AG04449 (cell line): Measurements from ENCODE around the gene MIER2.

Experiments used
- CTCF ChIA-PET: fragments of 350-600 bp; formaldehyde crosslinking; extraction: SDS; loops from one replicate; lab custom pipeline; 2021; ENCODE audit warnings: antibody characterized with exemption; lab: Yijun Ruan, JAX
- POLR2A ChIA-PET: fragments of 400-600, 350-600 bp; formaldehyde crosslinking; extraction: SDS; loops from one replicate; lab custom pipeline; 2020; ENCODE audit warnings: antibody characterized with exemption, inconsistent platforms; lab: Yijun Ruan, JAX
- DNase-seq: peaks from one replicate; pipeline ENCODE4 v3.0.0-alpha.2; 2010; ENCODE audit warnings: low read depth, low spot score
- H3K4me3 ChIP-seq: 2 replicates; pipeline ENCODE4 v1.5.1; 2011; ENCODE audit warnings: low read depth, mild to moderate bottlenecking, control low read depth, low read length
- TF ChIP-seq, protein P1 (sequence below): IDR thresholded peaks from one replicate; pipeline ENCODE4 v1.5.1; 2011; ENCODE audit warnings: mild to moderate bottlenecking, moderate library complexity, low read length, control low read depth, inconsistent platforms; ENCODE audit not compliant: insufficient read depth; ENCODE audit errors: missing control alignments

Gene MIER2

DNA sequence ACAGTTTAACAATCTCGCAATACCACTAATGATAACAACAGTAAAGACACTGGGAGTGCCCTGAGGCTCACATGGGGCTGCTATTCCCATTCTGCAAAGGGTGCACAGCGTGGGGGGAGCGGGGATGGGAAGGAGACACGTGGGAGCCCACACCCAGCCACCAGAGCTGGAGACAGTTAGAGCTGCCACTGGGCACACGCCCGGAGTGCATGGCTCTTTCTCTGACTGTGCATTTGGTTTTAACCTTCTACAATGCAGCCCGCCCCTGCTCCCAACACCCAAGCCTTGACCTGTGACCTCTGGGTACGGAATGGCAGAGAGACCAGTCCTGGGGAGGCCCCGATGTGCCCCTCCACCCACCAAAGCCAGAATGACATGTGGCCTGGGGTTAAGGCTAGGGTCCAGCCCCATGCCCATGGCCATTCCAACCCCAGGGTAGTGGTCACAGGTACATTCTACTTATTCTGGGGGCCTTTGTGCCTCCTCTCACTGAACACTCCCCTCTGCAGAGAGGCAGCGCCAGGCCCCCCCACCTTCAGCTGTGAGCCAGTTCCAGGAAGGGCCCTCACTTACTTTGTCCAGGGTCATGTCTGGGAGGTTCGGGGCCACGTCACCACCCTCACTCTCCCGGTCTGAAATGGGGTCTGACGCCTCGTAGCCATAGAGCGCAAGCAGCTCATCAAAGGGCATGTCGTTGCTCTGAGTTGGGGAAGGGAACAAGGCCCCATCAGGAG, 17.1 kb downstream of the MIER2 start:
- TF ChIP-seq, protein P1, sequence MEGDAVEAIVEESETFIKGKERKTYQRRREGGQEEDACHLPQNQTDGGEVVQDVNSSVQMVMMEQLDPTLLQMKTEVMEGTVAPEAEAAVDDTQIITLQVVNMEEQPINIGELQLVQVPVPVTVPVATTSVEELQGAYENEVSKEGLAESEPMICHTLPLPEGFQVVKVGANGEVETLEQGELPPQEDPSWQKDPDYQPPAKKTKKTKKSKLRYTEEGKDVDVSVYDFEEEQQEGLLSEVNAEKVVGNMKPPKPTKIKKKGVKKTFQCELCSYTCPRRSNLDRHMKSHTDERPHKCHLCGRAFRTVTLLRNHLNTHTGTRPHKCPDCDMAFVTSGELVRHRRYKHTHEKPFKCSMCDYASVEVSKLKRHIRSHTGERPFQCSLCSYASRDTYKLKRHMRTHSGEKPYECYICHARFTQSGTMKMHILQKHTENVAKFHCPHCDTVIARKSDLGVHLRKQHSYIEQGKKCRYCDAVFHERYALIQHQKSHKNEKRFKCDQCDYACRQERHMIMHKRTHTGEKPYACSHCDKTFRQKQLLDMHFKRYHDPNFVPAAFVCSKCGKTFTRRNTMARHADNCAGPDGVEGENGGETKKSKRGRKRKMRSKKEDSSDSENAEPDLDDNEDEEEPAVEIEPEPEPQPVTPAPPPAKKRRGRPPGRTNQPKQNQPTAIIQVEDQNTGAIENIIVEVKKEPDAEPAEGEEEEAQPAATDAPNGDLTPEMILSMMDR = no peak
- CTCF ChIA-PET = interaction anchor here (2.3 kb wide), 1 partner anchor 32 kb away, joined by 6 read pairs; no protein-coding TSS in a partner anchor
- POLR2A ChIA-PET = no interaction called here
- DNase-seq = no peak
- H3K4me3 ChIP-seq = no peak overlapping the region

DNA sequence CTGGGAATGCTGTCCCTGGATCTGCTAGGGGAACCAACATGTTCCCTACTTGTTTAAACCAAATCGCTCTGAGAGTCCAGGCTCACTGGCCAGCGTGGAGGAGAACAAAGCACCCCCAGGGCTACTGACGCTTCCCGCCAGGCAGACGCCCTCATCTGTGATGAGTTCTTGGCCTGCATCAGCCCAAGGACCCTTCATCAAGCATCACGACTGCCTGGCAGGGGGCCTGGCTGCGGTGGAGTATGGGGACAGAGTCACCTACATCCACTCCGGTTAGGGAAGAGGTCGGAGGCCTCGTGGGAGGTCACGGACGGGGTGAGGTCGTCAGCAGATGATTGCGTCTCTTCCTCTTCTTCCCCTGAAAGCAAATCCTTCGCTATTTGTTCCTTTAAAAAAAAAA, 17.7 kb downstream of the MIER2 start:
- TF ChIP-seq, protein P1 = no peak
- no peak overlapping the region for H3K4me3 ChIP-seq
- ChIA-PET POLR2A (no interaction called here), CTCF (no interaction called here)
- DNase-seq = no peak

DNA sequence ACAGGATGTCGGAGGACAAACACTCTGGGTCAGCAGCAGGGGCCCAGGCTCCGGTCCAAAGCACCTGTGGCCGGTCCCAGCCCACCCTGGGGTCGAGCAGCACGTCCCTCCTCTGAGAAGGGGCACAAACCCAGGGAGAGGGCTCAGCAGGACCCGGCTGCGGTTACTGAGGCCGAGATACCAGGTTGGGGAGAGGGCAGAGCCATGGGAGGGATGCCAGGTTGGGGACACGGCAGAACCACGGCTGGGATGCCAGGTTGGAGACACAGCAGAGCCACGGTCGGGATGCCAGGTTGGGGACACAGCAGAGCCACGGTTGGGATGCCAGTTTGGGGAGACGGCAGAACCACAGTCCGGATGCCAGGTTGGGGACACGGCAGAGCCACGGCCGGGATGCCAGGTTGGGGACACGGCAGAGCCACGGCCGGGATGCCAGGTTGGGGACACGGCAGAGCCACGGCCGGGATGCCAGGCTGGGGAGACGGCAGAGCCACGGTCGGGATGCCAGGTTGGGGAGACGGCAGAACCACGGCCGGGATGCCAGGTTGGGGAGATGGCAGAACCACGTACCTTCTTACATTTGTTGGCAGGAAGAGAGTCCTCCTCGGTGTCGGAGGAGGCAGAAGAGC, 18.5 kb downstream of the MIER2 start:
- TF ChIP-seq, protein P1 = no peak
- no peak overlapping the region for H3K4me3 ChIP-seq
- ChIA-PET CTCF (no interaction called here), POLR2A (no interaction called here)
- DNase-seq = no peak

- ChIA-PET CTCF (no interaction called here), POLR2A (no interaction called here)
- H3K4me3 ChIP-seq = no peak overlapping the region
- TF ChIP-seq, protein P1 = no peak
- no peak for DNase-seq
Observed at GRCh38 chr19:325173-325936, 19.2 kb downstream of the MIER2 start.

DNA sequence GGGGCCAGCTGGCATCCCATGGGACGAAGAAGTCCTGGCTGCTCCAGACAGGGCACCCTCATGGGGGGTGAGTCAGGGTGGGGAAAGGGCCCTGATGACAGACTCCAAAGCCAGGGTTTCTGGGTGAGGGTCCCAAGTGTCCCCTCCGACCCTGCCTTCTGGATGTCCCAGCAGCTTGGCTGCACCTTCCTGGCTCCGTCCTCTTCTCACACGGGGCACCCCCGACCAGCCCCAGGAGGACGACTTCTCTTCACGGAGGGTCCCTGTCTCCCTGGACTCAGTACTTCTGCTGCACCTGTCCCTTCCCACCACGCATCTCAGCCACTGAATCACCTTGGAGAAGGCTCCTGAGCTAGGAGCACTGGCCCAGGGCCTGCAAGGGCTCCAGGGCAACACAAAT, 19.9 kb downstream of the MIER2 start:
- CTCF ChIA-PET = no interaction called here
- no peak overlapping the region for H3K4me3 ChIP-seq
- POLR2A ChIA-PET = no interaction called here
- TF ChIP-seq, protein P1 = no peak
- DNase-seq = no peak

DNA sequence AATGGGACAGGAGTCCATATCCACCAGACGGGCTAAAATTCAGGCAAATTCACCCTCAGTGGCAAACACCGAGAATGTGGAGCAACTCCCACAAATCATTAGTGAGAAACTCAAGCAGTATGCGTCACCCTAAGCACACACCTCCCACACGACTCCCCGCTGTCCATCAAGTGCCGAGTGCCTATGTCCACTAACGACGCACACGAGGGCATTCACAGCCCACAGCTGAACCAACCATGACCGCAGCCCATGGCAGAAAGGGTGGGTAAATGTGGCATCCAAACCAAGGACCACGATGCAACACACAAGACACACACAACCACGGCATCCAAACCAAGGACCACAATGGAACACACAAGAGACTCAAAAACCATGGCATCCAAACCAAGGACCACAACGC, 22.0 kb downstream of the MIER2 start:
- no peak overlapping the region for H3K4me3 ChIP-seq
- ChIA-PET CTCF (no interaction called here), POLR2A (no interaction called here)
- TF ChIP-seq, protein P1 = no peak
- no peak for DNase-seq
